Stimulated activated CD4-positive, alpha-beta T cell treated with anti-CD3 and anti-CD28 coated beads, Interleukin-15, amount 100 ng/mL, for 1 hour (primary cell): Measurements from ENCODE around the gene TCF4.

ENCODE experiments used
- DNase-seq, 2 donors: peaks; one replicate each; pipeline ENCODE4 v3.0.0-alpha.2; 2020; ENCODE audit warnings: low read depth in 1 of 2, low spot score in 1 of 2

TCF4 gene

GRCh38 chr18:55353806-55354205 is 234.2 kb downstream of the TCF4 start:
- no peak for DNase-seq

DNA sequence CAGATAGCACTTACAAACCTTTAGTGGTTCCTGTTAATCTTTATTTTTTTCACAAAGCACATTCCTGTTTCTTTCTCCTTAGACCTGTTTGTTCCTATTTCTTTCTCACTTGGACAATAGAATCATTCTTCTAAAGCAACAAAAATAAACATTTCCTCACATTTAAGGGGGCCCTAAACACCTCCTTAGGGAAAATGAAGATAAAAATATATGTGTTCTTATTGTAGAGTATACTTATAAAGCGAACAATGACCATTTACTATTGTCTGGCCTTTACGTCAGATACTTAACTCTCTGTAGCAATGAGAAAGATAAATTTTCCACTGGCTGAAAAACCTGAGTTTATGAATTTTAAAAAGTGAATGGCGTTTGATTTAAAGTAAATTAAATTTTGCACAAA is 234.6 kb downstream of the TCF4 start:
- DNase-seq: no peak

DNA sequence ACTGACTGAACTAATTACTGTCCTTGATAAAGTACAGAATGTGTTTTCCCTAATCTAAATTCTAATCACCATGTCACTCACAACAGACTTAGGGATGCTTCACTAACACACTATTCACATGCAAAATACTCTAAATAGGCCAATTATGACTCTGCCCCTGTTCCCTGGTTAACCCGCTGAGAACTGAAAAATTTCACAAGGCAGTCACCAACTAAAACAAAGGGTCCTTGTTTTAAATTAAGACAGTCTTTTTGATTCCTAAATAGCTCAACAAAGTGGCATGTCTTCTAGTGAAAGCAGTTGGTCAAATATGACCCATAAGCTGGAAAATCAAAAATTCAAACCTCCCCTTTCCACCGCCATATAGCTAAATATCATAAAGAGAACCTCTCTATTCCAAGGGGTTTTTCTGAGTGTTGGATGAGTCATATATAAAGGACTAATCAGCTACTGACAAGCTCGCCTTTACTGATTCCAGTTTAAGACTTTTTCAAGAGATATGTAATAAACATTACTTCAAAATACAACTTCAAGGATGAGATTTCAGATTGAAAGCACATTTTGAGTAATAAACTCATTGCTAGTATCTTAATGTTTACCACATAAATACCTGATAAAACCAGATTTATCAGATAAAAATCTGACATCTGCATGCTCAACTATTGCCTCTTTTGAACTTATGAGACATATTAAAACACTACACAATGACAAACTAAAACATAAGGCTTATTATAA is 235.8 kb downstream of the TCF4 start:
- DNase-seq: no peak

DNA sequence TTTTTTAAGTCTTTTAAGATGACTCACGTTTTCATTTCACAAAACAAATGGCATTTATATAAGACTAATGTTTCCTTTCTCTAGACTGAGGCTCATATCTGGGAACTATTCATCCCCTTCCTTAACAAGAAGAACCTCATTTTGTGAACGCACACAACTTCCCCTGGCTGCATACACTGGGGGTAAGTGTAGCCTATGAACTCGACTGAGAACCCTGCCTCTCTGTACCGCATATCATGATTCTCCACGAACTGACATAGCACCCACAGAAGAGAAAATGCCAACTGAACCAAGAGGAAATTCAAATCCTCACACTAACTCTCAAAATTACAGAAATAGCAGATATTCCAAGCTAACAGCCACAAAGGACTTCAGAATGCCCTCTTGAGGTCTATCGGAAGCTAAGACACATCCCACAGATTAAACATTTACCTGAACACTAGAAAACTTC is 236.7 kb downstream of the TCF4 start:
- DNase-seq: no peak

GRCh38 chr18:55349685-55350084 is 238.3 kb downstream of the TCF4 start:
- no peak for DNase-seq

DNA sequence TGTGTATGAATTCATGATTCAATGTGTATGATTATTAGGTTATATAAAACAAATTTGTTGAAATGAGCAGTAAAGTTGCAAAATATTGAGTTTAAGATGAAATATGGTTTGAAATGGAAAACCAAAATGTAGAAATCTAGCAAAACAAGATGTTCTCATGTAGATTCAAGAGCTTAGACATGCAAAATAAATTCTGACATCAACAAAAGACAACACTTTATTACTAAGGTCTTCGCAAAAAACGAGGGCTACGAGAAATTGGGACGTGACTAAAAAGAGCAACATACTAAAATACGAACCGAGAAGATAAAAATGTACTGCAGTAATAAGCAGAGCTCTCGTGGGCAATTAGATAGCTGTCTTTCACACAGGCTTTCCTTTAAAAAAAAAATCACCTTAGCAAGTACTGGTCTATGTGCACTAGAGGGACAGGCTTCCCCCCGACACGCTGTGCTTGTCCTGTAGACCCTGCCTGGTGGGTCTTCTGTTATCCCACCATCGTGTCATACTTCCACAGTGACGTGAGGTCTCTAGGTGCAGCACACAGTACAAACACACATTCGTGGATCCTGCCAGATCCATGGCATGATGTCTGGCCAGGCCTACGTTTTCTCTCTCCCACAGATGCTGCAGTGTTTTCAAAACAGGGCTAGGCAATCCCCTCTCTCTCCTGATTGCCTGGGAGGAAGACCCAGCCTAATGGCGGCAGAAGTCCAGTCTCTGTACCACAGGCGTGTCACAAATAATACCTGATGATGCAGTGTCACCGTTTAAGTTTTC is 240.8 kb downstream of the TCF4 start:
- DNase-seq: no peak

DNA sequence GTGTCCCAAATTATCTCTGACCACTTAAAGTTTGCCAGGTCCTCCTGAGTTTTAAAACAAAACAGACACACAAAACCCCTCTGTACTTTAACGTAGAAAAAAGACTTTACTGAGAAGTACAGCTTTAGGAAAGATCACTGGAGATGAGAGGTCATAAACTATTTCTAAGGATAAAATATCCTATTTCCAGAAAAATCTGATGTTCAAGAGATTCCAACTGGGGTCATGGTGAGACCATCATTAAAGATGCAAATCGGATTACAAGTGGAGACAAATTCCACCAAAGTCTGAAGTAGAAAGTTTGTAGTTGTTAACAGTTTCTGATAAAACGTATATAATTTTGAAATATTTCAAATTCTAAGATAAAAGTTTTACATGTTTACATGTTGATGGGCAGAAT is 241.6 kb downstream of the TCF4 start:
- no peak for DNase-seq

- no peak for DNase-seq
These were observed 242.7 kb downstream of the TCF4 start for GRCh38 chr18:55345103-55345950.

DNA sequence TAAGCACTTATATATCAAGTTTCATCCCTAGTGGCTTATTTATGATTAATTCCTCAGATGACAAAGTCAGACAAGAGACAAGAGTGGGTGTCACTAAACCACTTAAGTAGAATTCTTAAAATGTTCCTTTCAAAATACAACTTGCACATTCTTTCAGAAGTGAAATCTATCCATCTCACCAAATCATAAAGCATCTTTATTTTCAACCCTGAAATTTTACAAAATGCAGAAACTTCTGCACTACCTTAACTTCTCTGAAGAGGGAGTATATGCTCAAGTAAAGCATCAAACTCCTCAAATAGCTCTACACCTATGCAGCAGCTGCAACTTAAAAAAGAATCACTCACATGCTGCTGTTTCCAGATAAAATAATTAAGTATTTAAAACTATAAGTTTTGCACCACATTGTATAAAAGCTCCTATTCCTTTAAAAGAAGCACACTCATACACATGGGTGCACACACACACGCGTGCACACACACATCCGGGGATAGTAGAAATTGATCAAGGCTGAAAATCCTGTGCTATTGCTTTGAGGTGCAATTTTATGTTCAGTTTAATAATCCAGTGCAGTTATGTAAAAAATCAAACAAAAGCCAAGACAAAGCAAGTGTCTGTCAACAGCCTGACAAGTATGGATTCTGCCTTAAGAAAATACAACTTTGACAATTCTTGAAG is 244.5 kb downstream of the TCF4 start:
- DNase-seq: no peak

GRCh38 chr18:55340998-55341397 is 247.0 kb downstream of the TCF4 start:
- no peak for DNase-seq

GRCh38 chr18:55339990-55340389 is 248.0 kb downstream of the TCF4 start:
- DNase-seq: no peak

DNA sequence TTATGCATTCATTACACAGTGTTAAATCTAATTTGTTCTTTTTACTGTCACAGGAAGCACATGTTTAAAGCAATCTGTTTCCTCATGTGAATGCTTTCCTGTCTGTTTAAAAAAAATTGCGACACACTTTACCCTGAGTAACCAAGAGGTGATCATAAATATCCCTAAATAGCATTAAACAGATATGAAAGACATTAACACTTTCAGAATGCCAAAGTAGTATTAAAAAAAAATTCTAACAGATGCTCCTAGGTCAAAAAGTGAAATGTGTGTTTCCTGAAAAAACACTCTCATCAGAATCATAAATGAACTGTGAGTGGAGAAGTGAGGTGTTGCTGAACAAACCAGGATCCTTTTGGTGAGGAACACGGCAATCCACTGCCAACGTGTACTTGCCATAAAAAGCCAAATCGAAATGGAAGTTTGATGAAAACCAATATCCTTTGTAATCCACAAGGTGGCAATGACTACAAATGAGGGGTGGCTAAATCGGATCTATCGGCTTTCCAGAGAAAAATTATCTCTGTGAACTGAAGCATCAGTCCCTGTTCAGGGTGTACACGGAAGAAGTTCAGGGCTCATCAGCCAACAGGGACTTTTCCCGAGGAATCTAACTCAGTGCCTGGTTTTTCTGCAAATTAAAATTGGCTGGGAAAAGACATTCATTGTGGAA is 248.9 kb downstream of the TCF4 start:
- no peak for DNase-seq

DNA sequence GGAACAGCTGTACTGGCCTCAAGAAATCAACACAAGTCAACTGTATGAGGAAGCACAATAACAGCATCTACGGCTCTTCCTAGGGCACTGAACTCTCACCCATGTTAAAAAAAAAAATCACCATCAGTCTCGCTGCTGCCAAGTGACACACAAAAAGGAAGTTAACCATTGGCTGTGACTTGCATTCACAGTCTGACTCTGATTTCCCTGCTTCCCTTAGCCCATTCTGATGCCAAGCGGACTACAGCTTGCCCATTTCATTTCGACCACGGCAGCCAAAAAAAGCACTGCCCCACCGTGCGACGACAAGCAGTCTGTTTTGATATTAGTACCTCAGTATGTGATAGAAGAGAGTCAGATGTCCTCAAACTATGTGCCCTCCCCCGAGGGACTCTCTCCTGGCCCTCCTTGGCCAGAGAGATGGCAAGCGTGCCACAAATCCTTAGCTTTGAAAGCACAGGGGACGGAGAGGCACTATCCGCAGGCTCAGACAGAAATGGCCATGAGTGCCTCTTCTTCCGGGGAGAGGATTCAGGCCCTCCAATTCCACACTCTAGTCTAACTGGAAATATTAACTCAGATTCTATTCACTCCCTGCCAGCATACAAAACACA is 250.0 kb downstream of the TCF4 start:
- no peak for DNase-seq

GRCh38 chr18:55337138-55337537 is 250.9 kb downstream of the TCF4 start:
- DNase-seq: no peak

GRCh38 chr18:55336438-55337100 is 251.4 kb downstream of the TCF4 start:
- no peak for DNase-seq

- no peak for DNase-seq
These were observed 253.1 kb downstream of the TCF4 start for GRCh38 chr18:55334875-55335274.

- no peak for DNase-seq
These were observed 256.7 kb downstream of the TCF4 start for GRCh38 chr18:55331301-55331700.

DNA sequence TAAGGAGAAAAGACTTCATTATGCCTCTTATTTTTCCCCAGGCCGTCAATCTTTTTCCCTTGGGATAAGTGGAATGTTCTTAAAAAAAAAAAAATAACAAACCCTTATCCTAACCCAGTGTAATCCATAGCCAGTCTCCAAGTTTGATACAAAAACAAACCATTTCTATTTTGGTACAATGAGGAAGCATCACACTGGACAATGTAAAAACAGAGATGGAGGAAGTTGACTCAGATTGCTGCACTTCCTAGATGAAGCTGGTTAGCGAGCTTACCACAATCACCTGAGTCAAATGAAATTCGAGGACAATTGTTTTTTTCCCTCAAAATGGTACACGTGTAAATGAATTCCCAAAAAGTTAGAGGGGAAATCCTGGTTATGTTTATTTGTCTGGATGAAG is 259.7 kb downstream of the TCF4 start:
- DNase-seq: no peak

GRCh38 chr18:55327454-55327853 is 260.5 kb downstream of the TCF4 start:
- no peak for DNase-seq

GRCh38 chr18:55326134-55326533 is 261.9 kb downstream of the TCF4 start:
- no peak for DNase-seq
